T-helper 22 cell (primary cell): ENCODE results near the gene RUFY1.
"Not testable (repeated sequence)": the region's sequence is repeated elsewhere in the genome, so short reads cannot be mapped to it uniquely, and the experiment has no call there.

Experiments used
- DNase-seq: peaks from one replicate; pipeline ENCODE4 v3.0.0-alpha.2; 2020; ENCODE audit warnings: low read depth

Gene RUFY1

DNA sequence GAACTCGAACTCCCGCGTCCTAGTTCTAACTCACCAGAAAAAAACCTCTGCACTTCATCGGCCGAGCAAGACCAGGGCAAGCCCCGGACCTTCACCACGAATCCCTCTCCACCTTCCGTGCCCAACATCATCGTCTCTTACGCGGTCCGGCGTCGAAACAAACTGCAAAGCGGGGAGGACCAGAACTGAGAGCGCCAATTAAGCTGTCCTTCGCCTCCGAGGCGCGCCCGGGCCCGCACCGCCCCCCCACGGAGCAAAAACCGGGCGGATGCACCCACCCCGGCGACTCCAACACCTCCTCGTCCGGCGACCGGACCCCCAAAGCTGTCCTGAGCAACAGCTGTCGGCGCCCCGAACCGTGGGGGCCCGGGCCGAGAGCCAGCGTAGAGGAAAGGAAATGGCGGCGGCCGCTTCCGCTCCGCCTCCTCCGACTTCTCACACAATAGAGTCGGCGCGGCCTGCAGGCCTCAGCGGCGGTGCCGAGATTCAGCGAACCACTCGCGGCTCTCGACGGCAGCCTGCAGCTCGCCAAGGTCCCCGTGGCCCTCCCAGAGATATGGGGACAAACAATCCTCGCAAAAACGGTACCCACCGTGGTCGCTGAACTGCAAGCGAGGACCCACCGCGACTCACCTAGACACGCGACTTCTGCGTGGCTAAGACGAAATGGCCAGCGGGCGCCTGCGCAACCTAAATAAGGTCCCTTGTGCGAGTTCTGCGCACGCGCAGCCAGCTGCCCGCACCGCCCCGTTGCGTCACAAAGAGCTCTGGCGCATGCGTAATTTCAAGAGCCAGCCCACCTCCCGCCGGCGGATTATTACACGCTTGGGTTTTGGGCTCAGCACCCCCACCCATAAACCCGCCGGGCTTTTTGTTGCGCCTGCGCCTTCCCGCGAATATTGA, 72.9 kb downstream of the RUFY1 start, which contains the start of gene HNRNPH1:
Gene HNRNPH1 (minus strand): TSS at position 669 of the 903 bp plus-strand sequence. CDS start 538 bp downstream, at position 131.
- peak; percentile 98 for DNase-seq

GRCh38 chr5:179623906-179624741, 73.8 kb downstream of the RUFY1 start:
- DNase-seq = peak; percentile 26

DNA sequence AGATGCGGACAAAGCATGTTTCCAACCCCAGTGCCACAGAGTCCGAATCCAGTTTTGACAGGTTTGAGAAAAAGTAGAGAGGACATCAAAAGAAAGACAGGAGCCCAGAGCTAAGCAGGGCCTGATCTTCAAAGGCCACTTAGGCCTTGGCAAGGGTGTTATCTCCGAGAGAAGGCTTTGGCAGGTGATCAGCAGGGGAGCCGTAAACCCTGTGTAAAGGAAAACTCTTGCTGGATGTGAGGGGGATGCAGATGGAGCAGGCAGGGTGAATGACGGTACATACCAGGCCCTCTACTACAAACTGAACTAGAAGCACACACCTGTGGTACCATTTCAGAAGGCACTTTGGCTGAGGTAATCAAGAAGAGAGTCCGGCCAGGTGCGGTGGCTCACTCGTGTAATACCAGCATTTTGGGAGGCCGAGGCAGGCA, 74.5 kb downstream of the RUFY1 start:
- DNase-seq = no peak

GRCh38 chr5:179633501-179634369, 83.4 kb downstream of the RUFY1 start:
- not testable (repeated sequence) for DNase-seq

DNA sequence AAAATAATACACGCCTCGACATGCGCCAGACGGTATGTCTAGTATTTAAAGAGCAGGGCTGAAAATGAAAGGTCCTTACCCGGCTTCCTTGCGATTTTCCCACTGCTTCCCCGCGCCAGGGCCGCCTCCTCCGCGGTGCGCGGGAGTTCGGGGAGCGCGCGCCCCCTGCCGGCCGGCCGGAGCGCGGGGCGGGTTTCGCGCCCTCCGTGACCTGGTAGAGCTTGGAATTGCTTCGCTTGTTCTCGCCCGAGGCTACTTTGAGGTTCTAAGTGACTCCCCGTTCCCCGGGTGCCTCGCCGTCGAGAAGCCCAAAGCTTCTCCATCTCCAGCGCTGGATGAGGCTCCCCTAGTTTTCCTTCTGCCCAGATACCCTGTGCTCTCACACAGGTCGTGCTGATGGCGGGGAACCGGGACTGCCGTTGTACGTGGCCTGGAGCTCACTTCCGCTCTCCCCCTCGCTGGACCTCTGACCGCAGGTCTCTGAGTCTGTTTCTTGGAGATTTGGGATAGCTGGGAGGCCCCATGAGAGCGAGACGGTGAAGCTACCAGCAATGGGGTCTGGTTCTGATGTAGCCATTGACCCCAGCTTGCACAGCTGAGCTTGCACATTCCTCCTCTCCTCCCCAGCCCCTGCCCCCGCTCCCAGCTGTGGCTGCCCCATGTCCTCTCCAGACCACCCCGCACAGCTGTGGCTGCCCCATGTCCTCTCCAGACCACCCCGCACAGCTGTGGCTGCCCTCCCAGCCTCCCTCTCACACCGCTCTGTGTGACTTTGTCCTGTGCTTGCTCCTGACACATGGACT, 84.2 kb downstream of the RUFY1 start:
- not testable (repeated sequence) for DNase-seq

- DNase-seq = not testable (repeated sequence)
Observed at GRCh38 chr5:179639296-179639695, 88.9 kb downstream of the RUFY1 start.

- DNase-seq = not testable (repeated sequence)
Observed at GRCh38 chr5:179641745-179642144, 91.4 kb downstream of the RUFY1 start.

GRCh38 chr5:179642626-179643025, 92.3 kb downstream of the RUFY1 start:
- DNase-seq = not testable (repeated sequence)

DNA sequence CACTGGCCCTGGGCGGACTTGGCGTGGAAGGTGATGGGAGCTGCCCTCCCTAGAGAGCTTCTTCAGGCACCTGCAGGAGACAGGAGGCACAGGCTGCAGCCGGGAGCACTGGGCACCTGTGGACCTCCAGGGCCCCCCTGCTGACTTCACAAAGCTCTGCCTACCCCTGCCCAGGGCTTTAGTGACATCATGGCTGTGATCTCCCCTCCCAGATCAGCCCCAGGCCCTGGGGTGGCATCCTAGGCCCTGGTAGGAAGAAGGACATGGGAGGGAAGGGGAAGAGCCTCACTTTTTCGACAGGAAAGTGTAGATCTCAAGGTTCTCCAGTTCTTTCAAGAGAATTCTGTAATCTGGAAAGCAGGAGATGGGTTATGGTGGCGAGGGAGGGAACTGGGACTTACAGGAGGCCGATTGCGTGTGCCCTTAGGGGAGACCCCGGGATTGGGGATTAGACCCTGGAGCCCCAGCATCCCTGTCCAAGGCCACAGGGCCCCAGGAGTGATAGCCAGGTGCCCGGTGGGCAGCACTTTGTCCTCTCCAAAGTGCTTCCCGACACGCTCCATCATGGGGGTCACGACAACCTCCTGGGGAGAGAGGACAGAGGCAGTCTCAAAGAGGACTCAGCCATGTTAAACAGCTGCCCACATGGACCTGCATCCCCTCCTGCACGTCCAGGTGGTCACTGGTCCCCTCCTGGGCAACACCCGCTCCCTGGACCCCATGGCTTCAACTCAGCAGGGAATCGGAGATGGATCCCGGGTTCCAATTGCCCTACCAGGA, 93.0 kb downstream of the RUFY1 start:
- DNase-seq = not testable (repeated sequence)

DNA sequence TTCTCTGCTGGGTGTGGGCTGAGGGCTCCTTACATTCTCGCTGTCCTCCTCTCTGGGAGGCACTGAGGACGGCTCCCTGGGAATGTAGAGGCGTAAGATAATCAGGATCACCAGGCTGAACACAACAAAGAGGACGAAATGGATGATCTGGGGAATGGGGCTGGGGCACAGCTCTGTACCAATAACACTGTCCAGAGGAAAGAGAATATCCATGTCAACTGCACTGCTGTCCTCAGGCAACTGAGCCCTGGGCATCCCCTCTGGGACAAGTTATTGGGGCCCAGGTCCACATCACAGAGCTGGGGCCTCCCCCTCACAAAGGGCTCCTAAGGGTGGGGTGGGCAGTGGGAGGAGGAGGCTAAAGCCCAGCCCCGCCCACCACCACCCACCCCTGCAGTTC, 94.4 kb downstream of the RUFY1 start:
- DNase-seq = not testable (repeated sequence)

DNA sequence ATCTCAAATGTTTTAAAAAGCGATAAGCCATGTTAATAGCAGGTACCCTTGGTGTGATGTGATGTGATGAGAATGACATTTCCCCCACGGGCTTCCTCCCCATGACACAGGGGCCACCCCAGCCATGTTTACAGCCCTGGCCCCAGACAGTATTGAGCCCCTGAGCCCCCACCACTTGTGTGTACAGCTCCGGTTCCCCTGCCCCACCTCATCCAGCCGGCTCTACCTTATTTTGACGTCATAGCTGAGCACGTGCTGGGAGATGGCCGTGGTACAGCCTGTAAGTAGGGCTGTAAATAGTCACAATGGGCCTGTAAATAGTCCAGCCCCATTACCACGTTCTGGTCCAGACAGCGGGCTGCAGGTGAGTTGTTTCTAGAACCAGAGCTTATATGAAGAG, 98.1 kb downstream of the RUFY1 start:
- no peak for DNase-seq

- DNase-seq = not testable (repeated sequence)
Observed at GRCh38 chr5:179649166-179649703, 98.9 kb downstream of the RUFY1 start.

DNA sequence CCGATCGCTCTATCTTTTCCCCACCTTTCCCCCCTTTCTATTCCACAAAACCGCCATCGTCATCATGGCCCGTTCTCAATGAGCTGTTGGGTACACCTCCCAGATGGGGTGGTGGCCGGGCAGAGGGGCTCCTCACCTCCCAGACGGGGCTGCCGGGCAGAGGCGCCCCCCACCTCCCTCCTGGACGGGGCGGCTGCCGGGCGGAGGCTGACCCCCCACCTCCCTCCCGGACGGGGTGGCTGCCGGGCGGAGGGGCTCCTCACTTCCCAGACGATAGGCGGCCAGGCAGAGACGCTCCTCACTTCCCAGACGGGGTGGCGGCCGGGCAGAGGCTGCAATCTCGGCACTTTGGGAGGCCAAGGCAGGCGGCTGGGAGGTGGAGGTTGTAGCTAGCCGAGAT, 99.9 kb downstream of the RUFY1 start:
- not testable (repeated sequence) for DNase-seq

- not testable (repeated sequence) for DNase-seq
Observed at GRCh38 chr5:179653135-179653534, 102.8 kb downstream of the RUFY1 start.

DNA sequence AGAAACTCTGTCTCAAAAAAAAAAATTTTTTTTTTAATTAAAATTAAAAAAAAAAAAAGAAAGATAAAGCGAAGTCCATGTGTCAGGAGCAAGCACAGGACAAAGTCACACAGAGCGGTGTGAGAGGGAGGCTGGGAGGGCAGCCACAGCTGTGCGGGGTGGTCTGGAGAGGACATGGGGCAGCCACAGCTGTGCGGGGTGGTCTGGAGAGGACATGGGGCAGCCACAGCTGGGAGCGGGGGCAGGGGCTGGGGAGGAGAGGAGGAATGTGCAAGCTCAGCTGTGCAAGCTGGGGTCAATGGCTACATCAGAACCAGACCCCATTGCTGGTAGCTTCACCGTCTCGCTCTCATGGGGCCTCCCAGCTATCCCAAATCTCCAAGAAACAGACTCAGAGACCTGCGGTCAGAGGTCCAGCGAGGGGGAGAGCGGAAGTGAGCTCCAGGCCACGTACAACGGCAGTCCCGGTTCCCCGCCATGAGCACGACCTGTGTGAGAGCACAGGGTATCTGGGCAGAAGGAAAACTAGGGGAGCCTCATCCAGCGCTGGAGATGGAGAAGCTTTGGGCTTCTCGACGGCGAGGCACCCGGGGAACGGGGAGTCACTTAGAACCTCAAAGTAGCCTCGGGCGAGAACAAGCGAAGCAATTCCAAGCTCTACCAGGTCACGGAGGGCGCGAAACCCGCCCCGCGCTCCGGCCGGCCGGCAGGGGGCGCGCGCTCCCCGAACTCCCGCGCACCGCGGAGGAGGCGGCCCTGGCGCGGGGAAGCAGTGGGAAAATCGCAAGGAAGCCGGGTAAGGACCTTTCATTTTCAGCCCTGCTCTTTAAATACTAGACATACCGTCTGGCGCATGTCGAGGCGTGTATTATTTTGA, 107.2 kb downstream of the RUFY1 start:
- not testable (repeated sequence) for DNase-seq

- not testable (repeated sequence) for DNase-seq
Observed at GRCh38 chr5:179658179-179658856, 108.0 kb downstream of the RUFY1 start.
